GM21360 (cell line): ENCODE data around the gene CADM1.

ENCODE experiments used
- ATAC-seq: cut with Tn5 transposase; IDR thresholded peaks from one replicate; pipeline ENCODE4 v1.9.1; 2021; ENCODE audit warnings: mild to moderate bottlenecking, moderate library complexity; ENCODE audit not compliant: unreplicated experiment

Gene CADM1

GRCh38 chr11:115504276-115505158 lies at the start of gene CADM1:
Gene CADM1, minus strand, starts transcription at chr11:115504415.
- peak; percentile 80 for ATAC-seq

GRCh38 chr11:115552773-115553438 lies 48.7 kb upstream of the CADM1 start:
- no peak for ATAC-seq

- no peak for ATAC-seq
Measured at GRCh38 chr11:115552151-115552772, 48.0 kb upstream of the CADM1 start.

- no peak for ATAC-seq
Measured at GRCh38 chr11:115550291-115551059, 46.3 kb upstream of the CADM1 start.

GRCh38 chr11:115548878-115549528 lies 44.8 kb upstream of the CADM1 start:
- ATAC-seq: no peak

GRCh38 chr11:115545581-115546210 lies 41.5 kb upstream of the CADM1 start:
- ATAC-seq: no peak

GRCh38 chr11:115544422-115544948 lies 40.3 kb upstream of the CADM1 start:
- no peak for ATAC-seq

- ATAC-seq: no peak
Measured at GRCh38 chr11:115541518-115541917, 37.3 kb upstream of the CADM1 start.

- ATAC-seq: no peak
Measured at GRCh38 chr11:115539844-115540243, 35.6 kb upstream of the CADM1 start.

- no peak for ATAC-seq
Measured at GRCh38 chr11:115535781-115536180, 31.6 kb upstream of the CADM1 start.

GRCh38 chr11:115530752-115531151 lies 26.5 kb upstream of the CADM1 start:
- ATAC-seq: no peak

- ATAC-seq: no peak
Measured at GRCh38 chr11:115528225-115528624, 24.0 kb upstream of the CADM1 start.

- ATAC-seq: no peak
Measured at GRCh38 chr11:115527534-115528125, 23.4 kb upstream of the CADM1 start.

GRCh38 chr11:115525531-115526006 lies 21.4 kb upstream of the CADM1 start:
- ATAC-seq: no peak

- no peak for ATAC-seq
Measured at GRCh38 chr11:115524572-115524971, 20.4 kb upstream of the CADM1 start.

- no peak for ATAC-seq
Measured at GRCh38 chr11:115523727-115524399, 19.6 kb upstream of the CADM1 start.

- ATAC-seq: no peak
Measured at GRCh38 chr11:115522302-115522701, 18.1 kb upstream of the CADM1 start.

GRCh38 chr11:115521825-115522224 lies 17.6 kb upstream of the CADM1 start:
- no peak for ATAC-seq
